Calu3 (cell line): ENCODE measurements around the gene SDHC. TPM values are rescaled to one million over a fixed set of nuclear protein-coding genes. Genes with fewer than 3 reads are reported as not detected.
"Not testable (repeated sequence)": the region's sequence is repeated elsewhere in the genome, so short reads cannot be mapped to it uniquely, and the experiment has no call there.

ENCODE experiments used
- BruUV-seq: library from RNA; stranded (reverse); fragments of 400-500 nt; replicated peaks from 2 replicates; lab custom pipeline; 2021; lab: Mats Ljungman, UMichigan
- CTCF ChIA-PET: fragments of 300-600 bp; sonication (Branson Sonifier 250); formaldehyde crosslinking; loops from one replicate; lab custom pipeline; 2022; ENCODE audit warnings: antibody characterized with exemption; lab: Charles Lee
- DNase-seq: peaks from one replicate; pipeline ENCODE4 v3.0.0; 2022
- H3K27ac Mint-ChIP-seq: one replicate; pipeline ENCODE4 v1.8.0; 2022; ENCODE audit warnings: mixed read lengths; ENCODE audit not compliant: unreplicated experiment
- H3K27me3 Mint-ChIP-seq: one replicate; pipeline ENCODE4 v1.8.0; 2022; ENCODE audit warnings: mixed read lengths; ENCODE audit not compliant: unreplicated experiment
- H3K36me3 Mint-ChIP-seq: one replicate; pipeline ENCODE4 v1.8.0; 2022; ENCODE audit warnings: mild to moderate bottlenecking, moderate library complexity, mixed read lengths; ENCODE audit not compliant: insufficient read depth, unreplicated experiment
- H3K4me1 Mint-ChIP-seq: one replicate; pipeline ENCODE4 v1.8.0; 2022; ENCODE audit warnings: mild to moderate bottlenecking, low read depth, mixed read lengths; ENCODE audit not compliant: unreplicated experiment
- H3K4me3 Mint-ChIP-seq: one replicate; pipeline ENCODE4 v1.8.0; 2022; ENCODE audit warnings: mild to moderate bottlenecking, low read depth, moderate library complexity, mixed read lengths; ENCODE audit not compliant: unreplicated experiment
- H3K9me3 Mint-ChIP-seq: one replicate; pipeline ENCODE4 v1.8.0; 2022; ENCODE audit warnings: low read depth, mixed read lengths; ENCODE audit not compliant: unreplicated experiment
- intact Hi-C: fragments of 100-400 bp; cut with micrococcal nuclease; formaldehyde crosslinking; loops from one replicate; pipeline ENCODE4 v1.10.0; 2022; ENCODE audit not compliant: unreplicated experiment
- total RNA-seq: library from RNA; stranded (reverse); gene quantifications from 2 replicates; pipeline ENCODE4 v1.2.3, GENCODE V29; 2022
- TF ChIP-seq, protein P1 (sequence below): fragments of 200-600 bp; IDR thresholded peaks from one replicate; pipeline ENCODE4 v1.8.0; 2022; ENCODE audit warnings: antibody characterized with exemption; ENCODE audit not compliant: unreplicated experiment

SDHC gene
- total RNA-seq, 1 experiment from 2014 or later: 245 TPM

DNA sequence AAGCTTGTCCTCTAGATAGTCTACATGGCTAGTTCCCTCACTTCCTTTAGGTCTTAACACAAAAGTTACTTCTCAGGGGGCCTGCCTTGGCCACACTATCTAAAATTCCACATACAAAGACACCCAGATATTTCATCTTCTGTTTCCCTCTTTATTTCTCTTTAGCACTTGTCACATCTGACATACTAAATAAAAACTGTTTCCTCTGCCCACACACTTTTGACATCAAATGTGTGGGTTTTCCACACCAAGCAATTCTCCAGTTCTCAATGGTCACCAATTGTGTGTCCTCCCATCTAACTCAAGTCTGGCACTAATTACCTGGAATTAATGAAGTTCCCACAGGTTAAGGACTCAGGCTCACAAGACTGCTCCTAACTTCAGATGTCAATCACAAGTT, 79.0 kb downstream of the SDHC start:
- peaks cover 10% of the 10 kb centered on the region for H3K4me1 Mint-ChIP-seq
- CTCF ChIA-PET: interaction anchor here (0.6 kb wide), 1 partner anchor 566 kb away, joined by 7 read pairs; no protein-coding TSS in a partner anchor
- BruUV-seq: no TSS peak
- intact Hi-C loops: no loop called here
- no peak for DNase-seq
- no peak overlapping the region for H3K4me3 Mint-ChIP-seq
- no peaks in the 10 kb centered on the region for H3K9me3 Mint-ChIP-seq
- H3K27ac Mint-ChIP-seq: no peak overlapping the region
- TF ChIP-seq, protein P1, sequence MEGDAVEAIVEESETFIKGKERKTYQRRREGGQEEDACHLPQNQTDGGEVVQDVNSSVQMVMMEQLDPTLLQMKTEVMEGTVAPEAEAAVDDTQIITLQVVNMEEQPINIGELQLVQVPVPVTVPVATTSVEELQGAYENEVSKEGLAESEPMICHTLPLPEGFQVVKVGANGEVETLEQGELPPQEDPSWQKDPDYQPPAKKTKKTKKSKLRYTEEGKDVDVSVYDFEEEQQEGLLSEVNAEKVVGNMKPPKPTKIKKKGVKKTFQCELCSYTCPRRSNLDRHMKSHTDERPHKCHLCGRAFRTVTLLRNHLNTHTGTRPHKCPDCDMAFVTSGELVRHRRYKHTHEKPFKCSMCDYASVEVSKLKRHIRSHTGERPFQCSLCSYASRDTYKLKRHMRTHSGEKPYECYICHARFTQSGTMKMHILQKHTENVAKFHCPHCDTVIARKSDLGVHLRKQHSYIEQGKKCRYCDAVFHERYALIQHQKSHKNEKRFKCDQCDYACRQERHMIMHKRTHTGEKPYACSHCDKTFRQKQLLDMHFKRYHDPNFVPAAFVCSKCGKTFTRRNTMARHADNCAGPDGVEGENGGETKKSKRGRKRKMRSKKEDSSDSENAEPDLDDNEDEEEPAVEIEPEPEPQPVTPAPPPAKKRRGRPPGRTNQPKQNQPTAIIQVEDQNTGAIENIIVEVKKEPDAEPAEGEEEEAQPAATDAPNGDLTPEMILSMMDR: no peak
- H3K36me3 Mint-ChIP-seq: peaks cover 20% of the 10 kb centered on the region
- no peaks in the 10 kb centered on the region for H3K27me3 Mint-ChIP-seq

DNA sequence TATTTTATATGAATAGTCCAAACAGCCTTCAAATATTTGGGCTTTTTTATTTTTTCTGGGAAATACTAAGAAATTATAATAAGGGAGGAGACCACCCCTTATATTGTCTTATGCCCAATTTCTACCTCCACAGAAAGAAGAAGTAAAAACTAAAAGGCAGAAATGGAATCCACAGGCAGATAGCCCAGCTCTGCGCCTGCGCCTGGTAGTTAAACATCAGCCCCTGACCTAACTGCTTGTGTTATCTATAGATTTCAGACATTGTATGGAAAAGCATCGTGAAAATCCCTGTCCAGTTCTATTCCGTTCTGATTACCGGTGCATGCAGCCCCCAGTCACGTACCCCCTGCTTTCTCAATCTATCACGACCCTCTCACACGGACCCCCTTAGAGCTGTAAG, 82.9 kb downstream of the SDHC start:
- DNase-seq, CTCF ChIA-PET, H3K27me3 Mint-ChIP-seq, H3K27ac Mint-ChIP-seq, H3K9me3 Mint-ChIP-seq, BruUV-seq, H3K4me3 Mint-ChIP-seq, intact Hi-C loops: not testable (repeated sequence)
- Mint-ChIP-seq H3K4me1 (peaks cover 31% of the 10 kb centered on the region), H3K36me3 (peaks cover 18% of the 10 kb centered on the region)

DNA sequence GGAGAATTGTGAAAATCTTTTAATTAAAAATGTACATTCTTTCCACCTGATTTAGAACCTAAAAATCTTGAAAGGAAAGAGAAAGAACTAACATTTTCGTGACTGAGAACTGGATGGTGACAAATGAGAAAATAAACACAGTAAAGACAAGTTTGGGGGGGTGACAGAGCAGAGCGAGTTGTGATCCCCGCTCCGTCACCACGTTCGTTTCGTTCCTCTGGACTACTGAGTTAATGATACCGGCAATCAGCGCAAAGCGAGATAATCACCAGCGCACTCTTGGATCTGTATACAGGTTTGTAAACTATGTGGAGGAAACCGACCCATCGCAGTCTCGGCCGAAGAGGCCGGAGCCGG, 84.7 kb downstream of the SDHC start:
- Mint-ChIP-seq H3K9me3 (no peaks in the 10 kb centered on the region), H3K4me3 (peak overlapping the region; percentile 89), H3K27me3 (no peaks in the 10 kb centered on the region), H3K27ac (peak overlapping the region; percentile 99), H3K4me1 (peaks cover 21% of the 10 kb centered on the region), H3K36me3 (peaks cover 18% of the 10 kb centered on the region)
- DNase-seq: no peak
- CTCF ChIA-PET: no interaction called here
- TF ChIP-seq, protein P1: no peak
- intact Hi-C loops: no loop called here
- TSS peak; percentile 97 for BruUV-seq

DNA sequence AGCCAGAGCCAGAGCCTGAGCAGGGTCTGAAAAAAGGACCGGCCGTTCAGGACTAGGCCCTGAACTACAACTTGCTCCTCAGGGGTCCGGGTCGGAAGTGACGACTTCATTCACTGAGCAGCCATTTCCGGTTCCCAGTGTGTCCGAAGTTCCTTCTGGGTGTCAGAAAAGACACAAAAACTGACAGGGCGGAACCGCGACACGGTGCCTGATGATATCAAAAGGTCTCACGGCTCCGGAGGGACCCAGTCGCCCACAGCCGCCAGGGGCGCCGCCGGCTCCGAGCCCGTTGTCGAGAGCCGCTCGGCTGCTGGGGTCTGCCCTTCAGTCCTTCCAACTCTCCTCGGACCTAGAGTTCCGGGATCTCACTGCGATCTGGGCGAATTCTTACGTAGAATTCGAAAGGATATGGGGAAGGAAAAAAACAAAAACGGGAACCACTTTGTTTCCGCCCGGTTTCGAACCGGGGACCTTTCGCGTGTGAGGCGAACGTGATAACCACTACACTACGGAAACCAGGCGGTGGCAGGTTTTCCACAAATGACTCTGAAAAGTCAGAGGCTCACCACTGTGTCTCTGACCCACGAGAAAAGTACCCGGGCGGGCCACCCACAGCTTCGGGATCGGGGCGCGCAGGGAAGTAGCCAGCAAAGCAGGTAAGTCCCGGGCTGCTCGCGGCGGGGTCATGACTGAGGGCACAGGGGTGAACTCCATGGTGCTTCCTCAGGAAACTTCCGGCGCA, 85.2 kb downstream of the SDHC start:
- TF ChIP-seq, protein P1: no peak
- DNase-seq: peak; percentile 85
- no TSS peak for BruUV-seq
- Mint-ChIP-seq H3K36me3 (peaks cover 18% of the 10 kb centered on the region), H3K4me1 (peaks cover 21% of the 10 kb centered on the region), H3K9me3 (no peaks in the 10 kb centered on the region), H3K4me3 (peak overlapping the region; percentile 89), H3K27me3 (no peaks in the 10 kb centered on the region), H3K27ac (peak overlapping the region; percentile 99)
- CTCF ChIA-PET: no interaction called here
- intact Hi-C loops: no loop called here

DNA sequence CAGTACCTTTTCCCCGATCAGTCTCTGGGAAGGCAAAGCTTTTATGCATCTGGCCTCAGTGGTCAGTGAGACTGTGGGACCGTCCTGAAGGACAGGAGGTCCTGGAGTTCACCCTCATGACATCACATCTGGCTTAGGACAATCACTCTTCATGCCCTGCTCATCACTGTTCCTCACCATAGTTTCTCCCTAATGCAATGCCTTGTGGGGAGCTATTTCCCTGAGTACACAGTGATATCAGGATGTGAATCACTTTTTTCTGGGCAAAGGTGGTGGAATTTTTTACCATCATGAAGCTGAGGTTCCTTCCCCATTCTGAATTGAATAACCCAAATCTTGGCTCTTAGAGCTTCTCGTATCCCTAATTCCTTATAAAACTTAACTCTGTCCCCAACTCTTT, 88.3 kb downstream of the SDHC start:
- CTCF ChIA-PET: no interaction called here
- no TSS peak for BruUV-seq
- H3K36me3 Mint-ChIP-seq: peaks cover 18% of the 10 kb centered on the region
- no peak overlapping the region for H3K27ac Mint-ChIP-seq
- no peaks in the 10 kb centered on the region for H3K27me3 Mint-ChIP-seq
- intact Hi-C loops: no loop called here
- no peaks in the 10 kb centered on the region for H3K9me3 Mint-ChIP-seq
- TF ChIP-seq, protein P1: no peak
- no peak for DNase-seq
- H3K4me1 Mint-ChIP-seq: peaks cover 21% of the 10 kb centered on the region
- no peak overlapping the region for H3K4me3 Mint-ChIP-seq
